B cell (primary cell): ENCODE results near the gene DPYSL4.

Source experiments
- EZH2 ChIP-seq: IDR thresholded peaks from 2 replicates; pipeline ENCODE4 v1.6.1; 2012; ENCODE audit warnings: borderline replicate concordance, low read depth, mild to moderate bottlenecking, moderate library complexity, low read length; ENCODE audit not compliant: insufficient read depth, poor library complexity, severe bottlenecking
- TF ChIP-seq, protein P1 (sequence below): fragments of 200-600 bp; IDR thresholded peaks from one replicate; pipeline ENCODE4 v1.8.0; 2022; ENCODE audit warnings: antibody characterized with exemption, mild to moderate bottlenecking

DNA sequence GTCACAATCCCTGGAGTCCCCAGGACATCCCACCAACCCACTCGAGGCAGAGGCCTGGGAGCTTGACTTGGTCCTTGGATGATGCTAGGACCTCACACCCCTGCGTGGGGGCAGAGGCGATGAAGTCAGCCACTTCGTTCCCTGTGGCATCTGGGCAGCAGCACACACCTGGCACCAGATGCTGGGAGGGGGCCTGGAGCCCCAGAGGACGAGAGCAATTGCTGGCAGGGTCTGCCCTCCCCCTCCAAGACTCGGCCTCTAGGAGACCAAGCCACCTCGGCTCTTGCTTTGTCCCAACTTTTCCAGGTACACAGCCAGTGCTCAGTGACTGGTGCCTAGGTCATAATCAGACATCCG lies 39.1 kb downstream of the DPYSL4 start:
- TF ChIP-seq, protein P1, sequence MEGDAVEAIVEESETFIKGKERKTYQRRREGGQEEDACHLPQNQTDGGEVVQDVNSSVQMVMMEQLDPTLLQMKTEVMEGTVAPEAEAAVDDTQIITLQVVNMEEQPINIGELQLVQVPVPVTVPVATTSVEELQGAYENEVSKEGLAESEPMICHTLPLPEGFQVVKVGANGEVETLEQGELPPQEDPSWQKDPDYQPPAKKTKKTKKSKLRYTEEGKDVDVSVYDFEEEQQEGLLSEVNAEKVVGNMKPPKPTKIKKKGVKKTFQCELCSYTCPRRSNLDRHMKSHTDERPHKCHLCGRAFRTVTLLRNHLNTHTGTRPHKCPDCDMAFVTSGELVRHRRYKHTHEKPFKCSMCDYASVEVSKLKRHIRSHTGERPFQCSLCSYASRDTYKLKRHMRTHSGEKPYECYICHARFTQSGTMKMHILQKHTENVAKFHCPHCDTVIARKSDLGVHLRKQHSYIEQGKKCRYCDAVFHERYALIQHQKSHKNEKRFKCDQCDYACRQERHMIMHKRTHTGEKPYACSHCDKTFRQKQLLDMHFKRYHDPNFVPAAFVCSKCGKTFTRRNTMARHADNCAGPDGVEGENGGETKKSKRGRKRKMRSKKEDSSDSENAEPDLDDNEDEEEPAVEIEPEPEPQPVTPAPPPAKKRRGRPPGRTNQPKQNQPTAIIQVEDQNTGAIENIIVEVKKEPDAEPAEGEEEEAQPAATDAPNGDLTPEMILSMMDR = no peak
- TF ChIP-seq EZH2 = no peak
